Uterus (tissue), 4 donors: Measurements from ENCODE around the gene UBAC1. TPM values are rescaled to one million over a fixed set of nuclear protein-coding genes. Genes with fewer than 3 reads are reported as not detected.

Experiments
- DNase-seq, 2 donors: peaks; one replicate each; pipeline ENCODE4 v3.0.0-alpha.2; 2019 to 2020
- H3K27ac ChIP-seq, 2 donors: fragments of 200-600 bp; sonication (generic); 1 replicate in 1 of 2; 2 replicates in 1 of 2; pipeline ENCODE4 v1.5.1; 2016 to 2018
- H3K27me3 ChIP-seq, 2 donors: fragments of 200-600 bp; sonication (generic); one replicate each; pipeline ENCODE4 v1.5.1; 2018 to 2019; ENCODE audit warnings: control low read depth in 1 of 2
- H3K36me3 ChIP-seq, 2 donors: fragments of 200-600 bp; sonication (generic); one replicate each; pipeline ENCODE4 v1.5.1; 2019; ENCODE audit warnings: control low read depth in 1 of 2
- H3K4me1 ChIP-seq, 2 donors: fragments of 200-600 bp; sonication (generic); one replicate each; pipeline ENCODE4 v1.5.1; 2018 to 2019; ENCODE audit warnings: control low read depth in 1 of 2
- H3K4me3 ChIP-seq, 2 donors: fragments of 200-600 bp; sonication (generic); 1 replicate in 1 of 2; 2 replicates in 1 of 2; pipeline ENCODE4 v1.5.1; 2018 to 2019; ENCODE audit warnings: mild to moderate bottlenecking in 1 of 2
- H3K9me3 ChIP-seq, 2 donors: fragments of 200-600 bp; sonication (generic); one replicate each; pipeline ENCODE4 v1.5.1; 2019; ENCODE audit warnings: control low read depth in 1 of 2
- CTCF ChIP-seq, 4 experiments: fragments of 200-600 bp in 2 of 4; fragments of 450-650 bp in 2 of 4; sonication (generic) in 2 of 4; IDR thresholded peaks; one replicate each; pipeline ENCODE4 v1.5.1; 2016 to 2019; ENCODE audit warnings: antibody characterized with exemption in 4 of 4, mild to moderate bottlenecking in 2 of 4, moderate library complexity in 1 of 4
- POLR2A ChIP-seq, 2 donors: fragments of 450-650 bp; IDR thresholded peaks; one replicate each; pipeline ENCODE4 v1.6.1; 2016; ENCODE audit warnings: antibody characterized with exemption in 2 of 2, mild to moderate bottlenecking in 1 of 2, moderate library complexity in 1 of 2
- intact Hi-C: fragments of 100-400 bp; cut with DNase I; formaldehyde crosslinking; loops from one replicate; pipeline ENCODE4 v1.15.1; 2023; ENCODE audit warnings: low total_unique reads
- total RNA-seq, 4 donors: library from RNA; depleted of rRNA in 3 of 4; stranded (reverse); fragments of >200 nt in 3 of 4; gene quantifications; one replicate each; pipeline versions ENCODE4 v1.1.0 to v1.2.4, GENCODE V29; 2014 to 2023
- donor health status: DM: yes; HTN: yes; CAD: no.

Gene UBAC1
- total RNA-seq, 4 donors from 2014 or later = 25.1 to 46.1 (median 35.8) TPM

- no peak for DNase-seq
- Histone ChIP-seq H3K36me3 (no peaks in the 10 kb centered on the region), H3K4me3 (no peak overlapping the region), H3K9me3 (no peaks in the 10 kb centered on the region), H3K27me3 (no peaks in the 10 kb centered on the region), H3K27ac (no peak overlapping the region), H3K4me1 (peaks cover 7 to 11% of the 10 kb centered on the region in 2 donors)
- intact Hi-C loops = no loop called here
- no peak for TF ChIP-seq POLR2A (IDR thresholded peaks at IDR 0.05)
- no peak for TF ChIP-seq CTCF (IDR thresholded peaks at IDR 0.05)
These were observed 75.9 kb downstream of the UBAC1 start for GRCh38 chr9:135885100-135885853.

GRCh38 chr9:135884328-135885035, 76.7 kb downstream of the UBAC1 start:
- intact Hi-C loops = no loop called here
- H3K4me1 ChIP-seq = peaks cover 7 to 11% of the 10 kb centered on the region in 2 donors

DNA sequence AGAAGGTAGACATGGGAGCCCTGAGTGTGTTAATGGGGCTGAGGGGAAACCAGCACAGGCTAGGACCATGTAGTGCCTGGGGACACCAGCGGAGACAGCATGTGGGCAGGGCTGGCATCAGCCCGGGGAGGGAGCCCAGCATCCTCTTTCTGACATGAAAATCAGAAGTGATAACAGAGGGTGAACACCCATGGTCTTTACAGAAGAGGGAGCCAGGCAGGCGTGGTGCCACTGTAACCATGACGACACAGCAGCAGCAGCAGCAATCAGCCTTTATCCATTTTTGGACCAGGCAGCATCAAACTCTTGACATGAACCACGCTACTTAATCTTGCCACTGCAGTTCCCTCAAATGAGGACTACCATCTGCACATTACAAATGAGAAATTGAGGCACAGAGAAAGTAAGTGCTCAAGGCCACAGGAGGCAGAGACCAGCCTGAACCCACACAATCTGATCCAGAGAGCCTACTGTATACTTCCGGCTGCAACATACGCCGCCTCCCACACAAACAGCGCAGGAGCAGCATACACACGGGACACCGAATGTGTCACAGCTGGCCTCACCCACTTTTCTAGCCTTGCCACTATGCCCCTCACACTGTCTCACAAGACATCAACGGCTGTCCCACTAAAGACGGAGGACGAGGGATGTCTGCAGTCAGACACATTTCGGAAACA, 77.6 kb downstream of the UBAC1 start:
- Histone ChIP-seq H3K9me3 (no peaks in the 10 kb centered on the region), H3K36me3 (no peaks in the 10 kb centered on the region), H3K4me3 (no peak overlapping the region), H3K27ac (no peak overlapping the region), H3K4me1 (peaks cover 7 to 11% of the 10 kb centered on the region in 2 donors), H3K27me3 (no peaks in the 10 kb centered on the region)
- TF ChIP-seq CTCF (IDR thresholded peaks at IDR 0.05) = no peak
- no peak for TF ChIP-seq POLR2A (IDR thresholded peaks at IDR 0.05)
- no peak for DNase-seq
- intact Hi-C loops = no loop called here

More at GRCh38 chr9:135884328-135885035, 76.7 kb downstream of the UBAC1 start:
- DNase-seq = no peak
- Histone ChIP-seq H3K9me3 (no peaks in the 10 kb centered on the region), H3K27me3 (no peaks in the 10 kb centered on the region), H3K36me3 (no peaks in the 10 kb centered on the region), H3K27ac (no peak overlapping the region), H3K4me3 (no peak overlapping the region)
- TF ChIP-seq POLR2A (IDR thresholded peaks at IDR 0.05) (no peak), CTCF (IDR thresholded peaks at IDR 0.05) (no peak)

Other genes starting within 250 kb of the UBAC1 start
- gene CAMSAP1, start 53.8 kb downstream of the UBAC1 start, total RNA-seq = 10 to 100 TPM; 15.6 to 61.2 (median 43.2) TPM
- 10 to 100 TPM in 3 of 4 donors, 1 to 10 TPM in 1; 8.2 to 57.5 (median 19.1) TPM for gene NACC2, start 133.9 kb upstream of the UBAC1 start, total RNA-seq
- gene TMEM250, start 157.5 kb upstream of the UBAC1 start, total RNA-seq = 10 to 100 TPM; 14.7 to 42.0 (median 28.0) TPM
- gene LHX3, start 243.8 kb upstream of the UBAC1 start, total RNA-seq = not detected